ENCODE results near the gene PEF1. TPM values are rescaled to one million over a fixed set of nuclear protein-coding genes. Genes with fewer than 3 reads are reported as not detected.

The PEF1 gene
- total RNA-seq, 2 donors from 2014 or later, result 51.4 to 59.1 TPM

- Histone ChIP-seq H3K27me3 (ENCODE audit: control insufficient read depth, insufficient read depth, low read length, poor library complexity, severe bottlenecking) (peaks cover 15% of the 10 kb centered on the region), H3K36me3 (ENCODE audit: control insufficient read depth, insufficient read depth, low read length) (no peaks in the 10 kb centered on the region), H3K27ac (ENCODE audit: low read depth, low read length) (no peak overlapping the region), H3K4me1 (ENCODE audit: control insufficient read depth, insufficient read depth, low read length) (no peaks in the 10 kb centered on the region), H3K4me3 (ENCODE audit: low read length) (no peak overlapping the region), H3K9me3 (ENCODE audit: control insufficient read depth, low read length) (peaks cover under 1% of the 10 kb centered on the region), H3K9ac (ENCODE audit: extremely low read depth, low read length, poor library complexity, severe bottlenecking) (no peak overlapping the region)
- TF ChIP-seq CTCF (conservative IDR thresholded peaks at IDR 0.05), result no peak
- 93 to 94% methylated on average over 3 to 4 of the region's 4 CpGs for WGBS, 2 experiments (ENCODE audit: insufficient coverage in 1 of 2, insufficient read length in 1 of 2)
- no peaks in the 10 kb centered on the region for H3K9me3 Mint-ChIP-seq
- no peak overlapping the region for H3K27ac Mint-ChIP-seq
- no peaks in the 10 kb centered on the region for H3K36me3 Mint-ChIP-seq (ENCODE audit: low read depth)
- no peak overlapping the region for H3K4me3 Mint-ChIP-seq
- DNase-seq, result no peak
- H3K4me1 Mint-ChIP-seq, result no peaks in the 10 kb centered on the region
- peaks cover 16% of the 10 kb centered on the region for H3K27me3 Mint-ChIP-seq (ENCODE audit: insufficient read depth)
Measured at GRCh38 chr1:31605908-31606427, 38.7 kb downstream of the PEF1 start.

GRCh38 chr1:31602081-31602480, 42.6 kb downstream of the PEF1 start:
- no peaks in the 10 kb centered on the region for H3K36me3 ChIP-seq (ENCODE audit: control insufficient read depth, insufficient read depth, low read length)
- H3K4me3 ChIP-seq (ENCODE audit: low read length), result no peak overlapping the region
- no peaks in the 10 kb centered on the region for H3K4me1 Mint-ChIP-seq
- no peaks in the 10 kb centered on the region for H3K9me3 ChIP-seq (ENCODE audit: control insufficient read depth, low read length)
- no peak overlapping the region for H3K4me3 Mint-ChIP-seq
- no peaks in the 10 kb centered on the region for H3K36me3 Mint-ChIP-seq (ENCODE audit: low read depth)
- no peaks in the 10 kb centered on the region for H3K9me3 Mint-ChIP-seq
- no peak for DNase-seq
- H3K27ac ChIP-seq (ENCODE audit: low read depth, low read length), result no peak overlapping the region
- H3K27me3 ChIP-seq (ENCODE audit: control insufficient read depth, insufficient read depth, low read length, poor library complexity, severe bottlenecking), result peaks cover 15% of the 10 kb centered on the region
- H3K4me1 ChIP-seq (ENCODE audit: control insufficient read depth, insufficient read depth, low read length), result no peaks in the 10 kb centered on the region
- peaks cover 12% of the 10 kb centered on the region for H3K27me3 Mint-ChIP-seq (ENCODE audit: insufficient read depth)
- no peak overlapping the region for H3K27ac Mint-ChIP-seq
- 83 to 93% methylated on average over 1 to 2 of the region's 2 CpGs for WGBS, 2 experiments (ENCODE audit: insufficient coverage in 1 of 2, insufficient read length in 1 of 2)
- no peak overlapping the region for H3K9ac ChIP-seq (ENCODE audit: extremely low read depth, low read length, poor library complexity, severe bottlenecking)
- TF ChIP-seq CTCF (conservative IDR thresholded peaks at IDR 0.05), result no peak

GRCh38 chr1:31600641-31601040, 44.0 kb downstream of the PEF1 start:
- Mint-ChIP-seq H3K27me3 (ENCODE audit: insufficient read depth) (peaks cover 10% of the 10 kb centered on the region), H3K27ac (no peak overlapping the region), H3K9me3 (no peaks in the 10 kb centered on the region), H3K4me1 (peaks cover under 1% of the 10 kb centered on the region), H3K36me3 (ENCODE audit: low read depth) (no peaks in the 10 kb centered on the region), H3K4me3 (no peak overlapping the region)
- no peaks in the 10 kb centered on the region for H3K36me3 ChIP-seq (ENCODE audit: control insufficient read depth, insufficient read depth, low read length)
- no peak overlapping the region for H3K9ac ChIP-seq (ENCODE audit: extremely low read depth, low read length, poor library complexity, severe bottlenecking)
- no peak for TF ChIP-seq CTCF (conservative IDR thresholded peaks at IDR 0.05)
- WGBS, 2 experiments (ENCODE audit: insufficient coverage in 1 of 2, insufficient read length in 1 of 2), result 100% methylated on average over 1 of the region's 2 CpGs; no CpG with 5 or more reads in 1 of the 2 experiments
- no peak overlapping the region for H3K4me3 ChIP-seq (ENCODE audit: low read length)
- DNase-seq, result no peak
- no peaks in the 10 kb centered on the region for H3K4me1 ChIP-seq (ENCODE audit: control insufficient read depth, insufficient read depth, low read length)
- peaks cover 15% of the 10 kb centered on the region for H3K27me3 ChIP-seq (ENCODE audit: control insufficient read depth, insufficient read depth, low read length, poor library complexity, severe bottlenecking)
- no peak overlapping the region for H3K27ac ChIP-seq (ENCODE audit: low read depth, low read length)
- no peaks in the 10 kb centered on the region for H3K9me3 ChIP-seq (ENCODE audit: control insufficient read depth, low read length)

All from endodermal cell (in vitro differentiated cells).